Keratinocyte (primary cell): Measurements from ENCODE around the gene PGAM5. TPM values are rescaled to one million over a fixed set of nuclear protein-coding genes. Genes with fewer than 3 reads are reported as not detected.
A peak's percentile ranks its signal among the peaks of the same experiment; 100 is the strongest.

Experiments
- DNase-seq: peaks from one replicate; pipeline ENCODE4 v3.0.0-alpha.2; 2011; ENCODE audit warnings: low read depth, missing footprints, low spot score
- FAIRE-seq: peaks from 2 replicates; lab custom pipeline; 2011; peaks lifted over from hg19 to GRCh38; lab: Jason Lieb, UNC
- H2AFZ ChIP-seq: 2 replicates; pipeline ENCODE4 v1.6.0; 2012; ENCODE audit warnings: low read length, control low read depth, inconsistent platforms; ENCODE audit not compliant: control insufficient read depth
- H3K27ac ChIP-seq: 2 replicates; pipeline ENCODE4 v1.5.1; 2011; ENCODE audit warnings: low read length; ENCODE audit not compliant: control insufficient read depth, insufficient read depth
- H3K27me3 ChIP-seq: 3 replicates; pipeline ENCODE4 v1.6.0; 2011; ENCODE audit warnings: low read length; ENCODE audit not compliant: control insufficient read depth, insufficient read depth; ENCODE audit errors: extremely low read depth
- H3K36me3 ChIP-seq, 2 experiments: 2 replicates in 1 of 2; 3 replicates in 1 of 2; pipeline ENCODE4 v1.5.1; 2011; ENCODE audit warnings: low read length in 2 of 2, mild to moderate bottlenecking in 1 of 2; ENCODE audit not compliant: control insufficient read depth in 2 of 2, insufficient read depth in 2 of 2; ENCODE audit errors: extremely low read depth in 1 of 2
- H3K4me1 ChIP-seq: 3 replicates; pipeline ENCODE4 v1.5.1; 2011; ENCODE audit warnings: low read length; ENCODE audit not compliant: control insufficient read depth, insufficient read depth; ENCODE audit errors: extremely low read depth
- H3K4me2 ChIP-seq: 3 replicates; pipeline ENCODE4 v1.6.0; 2011; ENCODE audit warnings: low read depth, low read length; ENCODE audit not compliant: control insufficient read depth, insufficient read depth; ENCODE audit errors: extremely low read depth
- H3K4me3 ChIP-seq, 3 experiments: fragments of 200-600 bp in 1 of 3; sonication (generic) in 1 of 3; 2 replicates in 2 of 3; 3 replicates in 1 of 3; pipeline ENCODE4 v1.5.1; 2011 to 2016; ENCODE audit warnings: low read length in 3 of 3, mild to moderate bottlenecking in 3 of 3, control low read depth in 2 of 3, inconsistent platforms in 1 of 3, low read depth in 1 of 3, mixed read lengths in 1 of 3, mixed run types in 1 of 3, moderate library complexity in 1 of 3; ENCODE audit not compliant: control insufficient read depth in 2 of 3, insufficient read depth in 2 of 3; ENCODE audit errors: extremely low read depth in 1 of 3
- H3K79me2 ChIP-seq: 2 replicates; pipeline ENCODE4 v1.6.0; 2012; ENCODE audit warnings: low read length; ENCODE audit not compliant: control insufficient read depth, insufficient read depth
- H3K9ac ChIP-seq: 3 replicates; pipeline ENCODE4 v1.6.0; 2011; ENCODE audit warnings: low read length; ENCODE audit not compliant: control insufficient read depth, insufficient read depth; ENCODE audit errors: extremely low read depth
- H3K9me1 ChIP-seq: 3 replicates; pipeline ENCODE4 v1.6.0; 2011; ENCODE audit warnings: low read length; ENCODE audit not compliant: control insufficient read depth, insufficient read depth; ENCODE audit errors: extremely low read depth
- H3K9me3 ChIP-seq: 2 replicates; pipeline ENCODE4 v1.5.1; 2012; ENCODE audit warnings: low read depth, low read length; ENCODE audit not compliant: control insufficient read depth
- H4K20me1 ChIP-seq: 3 replicates; pipeline ENCODE4 v1.6.0; 2011; ENCODE audit warnings: low read length; ENCODE audit not compliant: control insufficient read depth, insufficient read depth; ENCODE audit errors: extremely low read depth
- CTCF ChIP-seq, 3 experiments: IDR thresholded peaks in 1 of 3; conservative IDR thresholded peaks in 1 of 3; optimal IDR thresholded peaks in 1 of 3; 2 replicates in 2 of 3; 3 replicates in 1 of 3; pipeline versions ENCODE3 to v1.5.1; 2011; ENCODE audit warnings: low read length in 3 of 3, mild to moderate bottlenecking in 3 of 3, moderate library complexity in 2 of 3, control low read depth in 1 of 3, inconsistent platforms in 1 of 3; ENCODE audit not compliant: insufficient read depth in 2 of 3; ENCODE audit errors: extremely low read depth in 1 of 3
- EZH2 ChIP-seq: IDR thresholded peaks from one replicate; pipeline ENCODE4 v1.6.1; 2012; ENCODE audit warnings: inconsistent platforms, mild to moderate bottlenecking, low read length, moderate library complexity
- dilution Hi-C: fragments of 300-500 bp; cut with MboI; formaldehyde crosslinking; loops from one replicate; pipeline ENCODE4 v1.7.0; 2020; ENCODE audit warnings: low sequenced_read_pairs; ENCODE audit not compliant: extremely low pct_ligation_motif_present
- polyA plus RNA-seq, 5 experiments: library from polyadenylated mRNA; depleted of rRNA in 3 of 5; stranded (reverse) in 3 of 5; stranded (forward) in 1 of 5; unstranded in 1 of 5; fragments of >200 nt; gene quantifications; 1 replicate in 1 of 5; 2 replicates in 3 of 5; 3 replicates in 1 of 5; pipeline versions ENCODE4 v1.2.1 to v1.2.3, GENCODE V29; 2011 to 2012; ENCODE audit warnings: missing spikeins in 2 of 5, low read depth in 1 of 5, low replicate concordance in 1 of 5

Gene PGAM5
- polyA plus RNA-seq, 1 donor (not counting 4 experiments of a cell fraction or from before 2014, with no cell fraction given), result 31.5 TPM

GRCh38 chr12:132677492-132677891, 33.1 kb upstream of the PGAM5 start:
- H3K4me1 ChIP-seq, result no peaks in the 10 kb centered on the region
- no peak for DNase-seq
- H4K20me1 ChIP-seq, result peaks cover 3% of the 10 kb centered on the region
- peaks cover 26% of the 10 kb centered on the region for H3K79me2 ChIP-seq
- dilution Hi-C loops, result no loop called here
- H3K27ac ChIP-seq, result no peak overlapping the region
- FAIRE-seq, result no peak
- H2AFZ ChIP-seq, result no peak overlapping the region
- H3K9ac ChIP-seq, result no peak overlapping the region
- no peaks in the 10 kb centered on the region for H3K9me3 ChIP-seq
- peaks cover 17 to 29% of the 10 kb centered on the region in 2 experiments for H3K36me3 ChIP-seq
- no peak overlapping the region for H3K4me3 ChIP-seq
- no peaks in the 10 kb centered on the region for H3K9me1 ChIP-seq
- no peak overlapping the region for H3K4me2 ChIP-seq
- H3K27me3 ChIP-seq, result no peaks in the 10 kb centered on the region
- TF ChIP-seq CTCF (optimal IDR thresholded peaks at IDR 0.05 in 1 of 3, IDR thresholded peaks at IDR 0.05 in 1 of 3, conservative IDR thresholded peaks at IDR 0.05 in 1 of 3; ENCODE audit: extremely low read depth in 1 of 3, insufficient read depth in 2 of 3, low read length in 3 of 3) (no peak), EZH2 (no peak)

- no peak overlapping the region for H3K4me3 ChIP-seq
- peaks cover 1 to 7% of the 10 kb centered on the region in 2 experiments for H3K36me3 ChIP-seq
- H4K20me1 ChIP-seq, result no peaks in the 10 kb centered on the region
- FAIRE-seq, result no peak
- H2AFZ ChIP-seq, result no peak overlapping the region
- H3K27ac ChIP-seq, result no peak overlapping the region
- peaks cover 49% of the 10 kb centered on the region for H3K79me2 ChIP-seq
- peak overlapping the region; percentile 27 for H3K4me2 ChIP-seq
- H3K4me1 ChIP-seq, result no peaks in the 10 kb centered on the region
- TF ChIP-seq CTCF (optimal IDR thresholded peaks at IDR 0.05 in 1 of 3, IDR thresholded peaks at IDR 0.05 in 1 of 3, conservative IDR thresholded peaks at IDR 0.05 in 1 of 3; ENCODE audit: extremely low read depth in 1 of 3, insufficient read depth in 2 of 3, low read length in 3 of 3) (no peak), EZH2 (no peak)
- dilution Hi-C loops, result no loop called here
- H3K9me3 ChIP-seq, result no peaks in the 10 kb centered on the region
- H3K27me3 ChIP-seq, result no peaks in the 10 kb centered on the region
- no peak for DNase-seq
- peaks cover 3% of the 10 kb centered on the region for H3K9me1 ChIP-seq
- H3K9ac ChIP-seq, result no peak overlapping the region
These were observed 25.2 kb upstream of the PGAM5 start for GRCh38 chr12:132685400-132685799.
